K562 treated with DMSO at 1 percent for 4 hours (cell line): ENCODE measurements around the gene UQCRFS1. TPM values are rescaled to one million over a fixed set of nuclear protein-coding genes. Genes with fewer than 3 reads are reported as not detected.

Experiments used
- total RNA-seq: library from RNA; unstranded; fragments of 300-600 nt; gene quantifications from 2 replicates; pipeline ENCODE4 v1.2.3, GENCODE V29; 2022; ENCODE audit not compliant: insufficient read depth

UQCRFS1 gene
- 38.2 and 44.9 TPM in 2 replicates for total RNA-seq

DNA sequence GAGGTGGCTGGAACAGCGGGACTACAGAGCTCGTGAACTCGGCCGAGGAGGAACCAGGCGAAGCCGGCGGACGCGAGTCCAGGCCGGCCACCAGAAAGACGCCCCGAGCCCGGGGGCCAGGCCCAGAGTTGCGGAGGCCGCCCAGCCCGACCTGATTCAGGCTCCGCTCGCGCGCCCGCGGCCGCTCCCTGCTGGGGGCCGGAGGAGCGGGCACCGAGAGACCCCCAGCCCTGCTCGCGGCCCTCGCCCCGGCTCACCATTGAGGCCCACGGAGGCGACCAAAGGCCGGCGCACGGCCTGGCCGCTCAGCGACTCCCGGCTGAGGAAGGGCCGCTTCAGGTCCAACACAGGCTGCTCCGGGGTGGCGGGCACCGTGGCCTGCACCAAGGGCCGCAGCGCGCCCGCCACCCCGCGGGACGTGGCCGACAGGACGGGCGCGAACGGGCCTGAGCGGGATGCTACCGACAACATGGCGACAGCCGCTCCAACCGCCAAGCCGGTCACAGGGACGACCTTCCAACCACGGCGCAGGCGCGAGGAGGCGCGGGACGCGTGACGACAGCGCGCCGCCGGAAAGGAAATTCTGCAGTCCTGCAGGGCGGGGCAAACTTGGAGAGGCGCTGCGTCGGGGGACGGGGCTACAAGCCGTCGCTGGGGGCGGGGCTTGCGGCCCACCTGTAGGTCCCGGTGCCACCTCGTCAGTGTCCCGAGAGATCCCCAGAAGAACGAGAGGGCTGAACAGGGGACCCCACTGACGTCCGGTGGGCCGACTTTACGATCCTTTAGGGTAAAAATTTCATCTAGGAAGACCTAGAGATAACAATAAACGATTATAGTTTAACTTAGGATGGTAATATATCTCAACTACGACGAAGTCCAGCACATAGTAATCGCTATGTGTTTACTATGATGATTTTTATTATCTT, at the start of gene UQCRFS1:
UQCRFS1 (minus strand) TSS at position 504 of the 926 bp plus-strand sequence; CDS start at position 471, 33 bp downstream.

